HL-60 (cell line): ENCODE measurements around the gene A2M.

Experiments used
- DNase-seq, 2 experiments: peaks; one replicate each; pipeline ENCODE4 v3.0.0-alpha.2; 2010 to 2020; ENCODE audit warnings: low read depth in 1 of 2, low spot score in 1 of 2
- H3K27ac ChIP-seq: fragments of 250-450 bp; sonication (Bioruptor Pico); replicated peaks from 2 replicates; pipeline ENCODE4 v1.5.1; 2020; ENCODE audit warnings: mild to moderate bottlenecking, moderate library complexity
- H3K27me3 ChIP-seq: fragments of 250-450 bp; sonication (Bioruptor Pico); 2 replicates; pipeline ENCODE4 v1.5.1; 2021; ENCODE audit warnings: mild to moderate bottlenecking, moderate library complexity; ENCODE audit not compliant: insufficient read depth, poor library complexity, severe bottlenecking
- H3K4me3 ChIP-seq: replicated peaks from 2 replicates; pipeline ENCODE4 v1.5.1; 2011; ENCODE audit warnings: mild to moderate bottlenecking, control low read depth, low read length; ENCODE audit not compliant: insufficient read depth
- GABPA ChIP-seq: IDR thresholded peaks from 2 replicates; pipeline ENCODE4 v1.6.1; 2012; ENCODE audit warnings: low read depth
- POLR2AphosphoS5 ChIP-seq: IDR thresholded peaks from 2 replicates; pipeline ENCODE4 v1.6.1; 2012; ENCODE audit warnings: low read depth
- REST ChIP-seq: IDR thresholded peaks from 2 replicates; pipeline ENCODE4 v1.6.1; 2012; ENCODE audit warnings: low read depth; ENCODE audit not compliant: insufficient replicate concordance
- SPI1 ChIP-seq: IDR thresholded peaks from 2 replicates; pipeline ENCODE4 v1.6.1; 2012; ENCODE audit warnings: low read depth, mild to moderate bottlenecking, borderline replicate concordance
- long read RNA-seq: library from polyadenylated mRNA; unstranded; transcript quantifications from one replicate; pipeline ENCODE4 v2.0.0, GENCODE V29; 2020
- TF ChIP-seq, protein P1 (sequence below): IDR thresholded peaks from one replicate; pipeline ENCODE4 v1.5.1; 2011; ENCODE audit warnings: low read length, control low read depth, inconsistent platforms; ENCODE audit not compliant: insufficient read depth

A2M gene
- long read RNA-seq, result 0 reads

DNA sequence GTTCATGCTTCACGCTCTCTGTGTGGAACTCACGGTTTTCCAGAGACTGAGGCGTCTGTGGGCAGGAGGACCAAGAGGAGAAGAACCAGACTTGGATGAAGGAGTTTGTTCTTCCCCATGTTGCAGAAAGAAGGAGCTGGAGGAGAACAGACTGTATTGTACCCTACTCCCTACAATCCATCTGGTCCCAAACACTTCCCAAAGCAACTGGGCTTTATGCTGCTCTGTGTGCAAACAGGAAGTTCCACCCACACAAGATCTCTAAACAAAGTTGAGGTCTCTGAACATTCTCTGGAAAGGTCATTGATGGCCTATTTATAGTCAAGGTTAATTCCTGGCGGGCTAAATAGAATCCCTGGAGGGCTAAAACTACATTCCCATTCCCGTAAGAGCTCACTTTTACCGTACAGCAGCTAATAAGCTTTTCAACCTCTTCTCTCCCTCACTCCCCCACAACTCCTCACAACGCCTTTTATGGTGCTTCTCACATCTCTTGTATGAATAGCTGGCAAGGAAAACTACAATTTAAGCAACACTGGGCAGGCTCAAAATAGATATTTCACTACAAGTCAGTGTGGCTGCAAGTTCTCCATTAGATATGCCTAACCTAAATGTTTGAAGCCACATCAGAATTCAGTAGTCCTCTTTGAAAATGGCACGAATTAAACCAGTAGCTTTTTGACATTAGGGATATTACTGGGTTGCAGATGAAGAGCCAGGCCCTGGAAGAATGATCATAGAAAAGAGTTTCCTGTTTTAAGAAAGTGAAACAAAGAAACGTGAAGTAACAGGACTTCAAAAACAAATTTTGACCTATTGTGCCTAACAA lies at the start of gene A2M:
TSS of gene A2M (minus strand) at position 189 of the 829 bp plus-strand sequence. CDS start at position 119, 70 bp downstream.
- no peak for DNase-seq
- Histone ChIP-seq H3K27me3 (no peaks in the 10 kb centered on the region), H3K27ac (no peak within 1 kb of the TSS), H3K4me3 (no peak within 1 kb of the TSS)
- no peak for TF ChIP-seq REST
- TF ChIP-seq SPI1, result no peak
- TF ChIP-seq GABPA, result no peak
- TF ChIP-seq, protein P1, sequence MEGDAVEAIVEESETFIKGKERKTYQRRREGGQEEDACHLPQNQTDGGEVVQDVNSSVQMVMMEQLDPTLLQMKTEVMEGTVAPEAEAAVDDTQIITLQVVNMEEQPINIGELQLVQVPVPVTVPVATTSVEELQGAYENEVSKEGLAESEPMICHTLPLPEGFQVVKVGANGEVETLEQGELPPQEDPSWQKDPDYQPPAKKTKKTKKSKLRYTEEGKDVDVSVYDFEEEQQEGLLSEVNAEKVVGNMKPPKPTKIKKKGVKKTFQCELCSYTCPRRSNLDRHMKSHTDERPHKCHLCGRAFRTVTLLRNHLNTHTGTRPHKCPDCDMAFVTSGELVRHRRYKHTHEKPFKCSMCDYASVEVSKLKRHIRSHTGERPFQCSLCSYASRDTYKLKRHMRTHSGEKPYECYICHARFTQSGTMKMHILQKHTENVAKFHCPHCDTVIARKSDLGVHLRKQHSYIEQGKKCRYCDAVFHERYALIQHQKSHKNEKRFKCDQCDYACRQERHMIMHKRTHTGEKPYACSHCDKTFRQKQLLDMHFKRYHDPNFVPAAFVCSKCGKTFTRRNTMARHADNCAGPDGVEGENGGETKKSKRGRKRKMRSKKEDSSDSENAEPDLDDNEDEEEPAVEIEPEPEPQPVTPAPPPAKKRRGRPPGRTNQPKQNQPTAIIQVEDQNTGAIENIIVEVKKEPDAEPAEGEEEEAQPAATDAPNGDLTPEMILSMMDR, result no peak
- no peak for TF ChIP-seq POLR2AphosphoS5

- peaks cover 7% of the 10 kb centered on the region for H3K27me3 ChIP-seq
- no peak for DNase-seq
- H3K4me3 ChIP-seq, result no peak overlapping the region
- TF ChIP-seq REST, result no peak
- TF ChIP-seq GABPA, result no peak
- TF ChIP-seq POLR2AphosphoS5, result no peak
- TF ChIP-seq SPI1, result no peak
- H3K27ac ChIP-seq, result no peak overlapping the region
Observed at GRCh38 chr12:9163392-9163791, 47.7 kb upstream of the A2M start.

DNA sequence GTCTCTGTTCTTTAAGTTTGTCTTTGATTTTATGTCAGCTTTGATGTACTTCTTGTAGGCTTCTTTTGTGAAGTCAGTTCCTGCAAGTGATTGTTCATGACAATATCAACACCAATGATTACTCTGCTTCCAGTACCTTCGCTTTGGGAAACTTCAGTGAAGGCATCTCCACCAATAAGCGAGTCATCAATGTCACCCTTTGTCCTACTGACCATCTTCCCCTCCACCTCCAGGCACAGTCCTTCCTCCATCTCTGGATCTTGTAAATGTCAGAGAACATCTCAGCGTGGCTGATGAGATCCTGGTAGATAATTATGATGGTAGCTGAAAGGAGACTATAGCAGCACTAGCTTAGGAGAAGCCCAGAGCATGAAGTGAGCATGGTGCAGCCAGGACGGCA lies 40.4 kb upstream of the A2M start:
- H3K27me3 ChIP-seq, result peaks cover 18% of the 10 kb centered on the region
- no peak for DNase-seq
- TF ChIP-seq, protein P1, result no peak
- TF ChIP-seq SPI1 (no peak), GABPA (no peak), POLR2AphosphoS5 (no peak), REST (no peak)
- H3K27ac ChIP-seq, result no peak overlapping the region
- no peak overlapping the region for H3K4me3 ChIP-seq
